LNCAP (cell line): Measurements from ENCODE around the gene YPEL5.

Experiments
- TF ChIP-seq, protein P1 (sequence below): fragments of 450-650 bp; IDR thresholded peaks from 2 replicates; pipeline ENCODE4 v1.5.1; 2017; ENCODE audit warnings: mild to moderate bottlenecking

YPEL5 gene

DNA sequence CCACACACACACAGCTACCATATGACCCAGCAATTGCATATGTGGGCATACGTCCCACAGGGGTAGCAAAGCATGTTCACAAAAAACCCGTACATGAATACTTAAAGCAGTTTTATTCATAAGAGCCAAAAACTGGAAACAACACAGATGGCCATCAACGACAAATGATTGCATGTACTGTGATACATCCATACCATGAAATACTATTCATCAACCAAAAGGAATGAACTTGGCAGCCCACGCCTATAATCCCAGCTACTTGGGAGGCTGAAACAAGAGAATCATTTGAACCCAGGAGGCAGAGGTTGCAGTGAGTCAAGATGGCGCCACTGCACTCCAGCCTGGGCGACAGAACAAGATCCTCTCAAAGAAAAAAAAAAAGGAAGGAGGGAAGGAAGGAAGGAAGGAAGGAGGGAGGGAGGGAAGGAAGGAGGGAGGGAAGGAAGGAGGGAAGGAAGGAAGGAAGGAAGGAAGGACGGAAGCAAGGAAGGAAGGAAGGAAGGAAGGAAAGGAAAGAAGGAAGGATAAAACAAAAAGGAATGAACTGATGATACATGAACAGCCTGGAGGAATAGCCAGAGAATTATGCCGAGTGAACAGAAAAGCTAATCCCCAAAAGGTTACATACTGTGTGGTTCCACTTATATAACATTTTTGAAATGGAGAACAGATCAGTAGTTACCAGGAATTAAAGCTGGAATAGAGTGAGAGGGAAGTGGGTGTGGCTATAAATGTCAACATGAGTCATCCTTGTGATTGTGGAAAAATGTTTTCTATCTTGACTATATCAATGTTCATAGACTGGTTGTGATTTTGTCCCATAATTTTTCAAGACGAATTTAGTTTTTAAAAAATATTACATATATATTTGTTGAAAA is 19.6 kb upstream of the YPEL5 start:
- TF ChIP-seq, protein P1, sequence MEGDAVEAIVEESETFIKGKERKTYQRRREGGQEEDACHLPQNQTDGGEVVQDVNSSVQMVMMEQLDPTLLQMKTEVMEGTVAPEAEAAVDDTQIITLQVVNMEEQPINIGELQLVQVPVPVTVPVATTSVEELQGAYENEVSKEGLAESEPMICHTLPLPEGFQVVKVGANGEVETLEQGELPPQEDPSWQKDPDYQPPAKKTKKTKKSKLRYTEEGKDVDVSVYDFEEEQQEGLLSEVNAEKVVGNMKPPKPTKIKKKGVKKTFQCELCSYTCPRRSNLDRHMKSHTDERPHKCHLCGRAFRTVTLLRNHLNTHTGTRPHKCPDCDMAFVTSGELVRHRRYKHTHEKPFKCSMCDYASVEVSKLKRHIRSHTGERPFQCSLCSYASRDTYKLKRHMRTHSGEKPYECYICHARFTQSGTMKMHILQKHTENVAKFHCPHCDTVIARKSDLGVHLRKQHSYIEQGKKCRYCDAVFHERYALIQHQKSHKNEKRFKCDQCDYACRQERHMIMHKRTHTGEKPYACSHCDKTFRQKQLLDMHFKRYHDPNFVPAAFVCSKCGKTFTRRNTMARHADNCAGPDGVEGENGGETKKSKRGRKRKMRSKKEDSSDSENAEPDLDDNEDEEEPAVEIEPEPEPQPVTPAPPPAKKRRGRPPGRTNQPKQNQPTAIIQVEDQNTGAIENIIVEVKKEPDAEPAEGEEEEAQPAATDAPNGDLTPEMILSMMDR, result no peak

DNA sequence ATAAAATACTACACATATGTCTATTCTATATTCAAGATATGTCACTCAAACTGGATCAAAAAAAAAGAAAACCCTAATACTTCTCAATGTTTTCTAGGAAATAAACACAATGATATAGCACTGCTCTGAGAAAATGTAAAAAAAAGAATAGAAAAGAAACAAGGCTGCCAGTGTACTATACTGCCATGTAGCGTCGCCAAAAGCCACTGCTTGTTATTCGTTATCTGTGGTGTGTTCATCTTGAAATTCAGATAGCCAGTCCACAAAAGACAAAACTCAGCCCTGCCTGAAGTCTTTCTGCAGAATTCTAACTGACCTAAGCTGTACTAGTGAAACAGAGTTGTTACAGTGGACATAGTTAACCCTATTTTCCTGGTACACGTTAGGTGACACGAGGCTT is 12.2 kb upstream of the YPEL5 start:
- TF ChIP-seq, protein P1, result no peak

DNA sequence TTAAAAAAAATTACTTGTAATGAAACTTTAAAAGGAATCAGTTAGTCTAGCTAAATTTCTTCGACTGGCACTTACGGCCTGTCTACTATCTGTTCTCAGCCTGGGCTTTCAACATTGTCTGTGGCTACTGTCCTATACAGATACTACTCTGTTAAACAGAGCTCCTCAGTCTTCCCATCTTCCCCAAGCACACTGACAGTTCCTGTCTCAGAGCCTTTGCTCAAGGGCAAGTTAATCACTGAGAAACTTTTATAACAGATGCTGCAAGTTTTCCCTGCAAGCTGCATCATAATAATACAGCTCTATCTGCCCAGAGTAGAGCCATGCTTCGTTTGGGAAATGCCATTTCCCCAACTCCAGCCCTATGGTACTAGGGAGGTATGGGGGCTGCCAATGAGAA is 11.3 kb upstream of the YPEL5 start:
- TF ChIP-seq, protein P1, result no peak

DNA sequence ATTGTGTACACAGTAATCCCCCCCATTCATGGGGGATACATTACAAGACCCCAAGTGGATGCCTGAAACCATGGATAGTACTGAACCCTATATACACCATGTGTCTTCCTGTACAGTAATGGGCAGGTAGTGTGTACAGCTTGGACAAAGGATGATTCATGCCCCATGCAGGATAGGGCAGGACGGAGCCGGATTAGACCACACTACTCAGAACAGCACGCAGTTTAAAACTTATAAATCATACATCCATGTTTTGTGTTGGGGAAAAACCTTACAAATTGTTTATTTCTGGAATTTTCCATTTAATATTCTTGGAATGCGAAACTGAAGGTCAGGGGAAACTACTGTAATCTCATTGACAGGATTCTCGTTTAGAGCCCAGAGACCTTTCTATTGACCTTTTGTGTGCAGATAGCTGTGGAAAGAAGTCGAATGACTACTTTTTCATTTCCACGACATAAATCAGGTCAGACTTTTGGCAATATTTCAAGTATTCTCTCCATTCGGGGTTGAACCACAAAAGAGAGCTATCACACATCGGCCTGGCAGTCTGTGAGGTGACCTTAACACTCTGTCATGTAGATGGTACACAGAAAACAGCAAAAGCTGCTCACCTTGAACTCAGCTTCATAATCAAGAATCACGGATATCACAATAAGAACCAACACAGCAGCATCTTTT is 9.9 kb upstream of the YPEL5 start:
- TF ChIP-seq, protein P1, result no peak

DNA sequence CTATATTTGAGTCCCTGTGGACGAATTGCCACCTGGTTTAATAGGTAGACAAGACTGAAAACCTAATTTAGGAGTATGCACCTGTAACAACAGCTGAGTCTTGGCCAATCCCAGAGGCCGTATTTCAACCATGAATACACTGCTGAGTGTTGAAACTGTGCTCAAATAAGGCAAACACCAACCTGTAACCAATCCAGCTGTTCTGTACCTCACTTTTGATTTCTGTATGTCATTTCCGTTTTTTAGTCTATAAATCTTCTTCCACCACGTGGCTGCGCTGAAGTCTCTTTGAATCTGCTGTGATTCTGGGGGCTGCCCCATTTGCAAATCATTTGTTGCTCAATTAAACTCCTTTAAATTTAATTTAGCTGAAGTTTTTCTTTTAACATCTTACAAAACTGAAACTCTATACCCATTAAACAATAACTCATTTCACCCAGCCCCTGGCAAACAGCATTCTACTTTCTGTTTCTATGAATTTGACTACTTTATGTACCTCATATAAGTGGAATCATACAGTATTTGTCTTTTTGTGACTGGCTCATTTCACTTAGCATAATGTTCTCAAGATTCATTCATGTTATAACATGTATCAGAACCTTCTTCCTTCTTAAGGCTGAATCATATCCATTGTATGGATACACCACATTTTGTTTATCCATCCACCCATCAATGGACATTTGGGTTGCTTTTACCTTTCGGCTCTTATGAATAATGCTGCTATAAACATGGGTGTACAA is 7.5 kb upstream of the YPEL5 start:
- TF ChIP-seq, protein P1, result no peak

DNA sequence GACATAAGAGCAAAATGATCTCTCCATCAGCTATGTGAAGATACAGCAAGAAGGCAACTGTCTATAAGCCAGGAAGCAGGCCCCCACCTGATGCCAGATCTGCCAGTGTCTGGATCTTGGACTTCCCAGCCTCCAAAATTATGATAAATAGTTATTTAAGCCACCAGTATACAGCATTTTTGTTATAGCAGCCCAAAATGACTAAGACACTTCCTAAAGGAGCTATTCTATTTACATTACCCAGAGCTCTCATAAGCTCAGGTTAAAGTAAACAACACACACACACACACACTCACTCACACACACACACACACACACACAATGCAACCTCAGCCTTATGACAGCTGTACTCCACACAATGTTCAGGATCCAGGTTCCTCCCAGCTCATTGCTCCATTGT is 5.7 kb upstream of the YPEL5 start:
- TF ChIP-seq, protein P1, result no peak

DNA sequence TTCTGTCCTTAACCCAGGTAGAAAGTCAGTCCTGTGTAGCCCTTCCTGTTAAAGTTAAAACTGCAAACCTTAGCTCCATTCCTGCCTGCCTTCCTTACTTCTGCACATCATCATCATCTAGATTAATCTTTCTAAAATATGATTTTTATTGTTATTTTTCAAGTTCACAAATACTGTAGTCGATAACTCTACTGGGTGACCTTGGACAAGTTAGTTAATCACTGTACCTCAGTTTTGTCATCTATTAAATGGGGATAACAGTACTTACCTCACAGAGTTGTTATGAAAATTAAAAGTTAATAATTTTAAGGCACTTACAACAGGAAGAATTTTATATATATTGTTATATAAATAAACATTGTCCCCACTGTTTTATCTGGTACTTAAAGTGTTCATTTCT is 2.5 kb upstream of the YPEL5 start:
- TF ChIP-seq, protein P1, result no peak
